Aorta (tissue), 5 donors: ENCODE data around the gene TXNIP. TPM values are rescaled to one million over a fixed set of nuclear protein-coding genes. Genes with fewer than 3 reads are reported as not detected.
A peak's percentile ranks its signal among the peaks of the same experiment; 100 is the strongest.

ENCODE experiments used
- ATAC-seq: fragments of 200-7000 bp; cut with Tn5 transposase; one replicate; pipeline ENCODE4 v1.9.1; 2022; ENCODE audit warnings: moderate library complexity; ENCODE audit not compliant: low FRiP score
- DNase-seq, 2 donors: peaks; one replicate each; pipeline ENCODE4 v3.0.0-alpha.2; 2020
- H3K27ac ChIP-seq, 2 donors: one replicate each; pipeline ENCODE4 v1.5.1; 2013; ENCODE audit warnings: low read length in 2 of 2, mild to moderate bottlenecking in 2 of 2, moderate library complexity in 2 of 2, control low read depth in 1 of 2, inconsistent platforms in 1 of 2, low read depth in 1 of 2
- H3K27me3 ChIP-seq, 2 donors: one replicate each; pipeline ENCODE4 v1.6.1; 2013; ENCODE audit warnings: control low read depth in 1 of 2, low read length in 1 of 2, mild to moderate bottlenecking in 1 of 2, moderate library complexity in 1 of 2; ENCODE audit not compliant: insufficient read depth in 2 of 2, control insufficient read depth in 1 of 2
- H3K36me3 ChIP-seq, 2 donors: one replicate each; pipeline ENCODE4 v1.6.1; 2013; ENCODE audit warnings: control low read depth in 1 of 2, low read length in 1 of 2, mild to moderate bottlenecking in 1 of 2; ENCODE audit not compliant: insufficient read depth in 2 of 2, control insufficient read depth in 1 of 2
- H3K4me1 ChIP-seq, 2 donors: one replicate each; pipeline ENCODE4 v1.6.1; 2013; ENCODE audit warnings: low read length in 2 of 2, control low read depth in 1 of 2, mild to moderate bottlenecking in 1 of 2, moderate library complexity in 1 of 2; ENCODE audit not compliant: insufficient read depth in 2 of 2, control insufficient read depth in 1 of 2
- H3K4me3 ChIP-seq, 2 donors: one replicate each; pipeline ENCODE4 v1.5.1; 2013; ENCODE audit warnings: low read length in 2 of 2, control low read depth in 1 of 2, mild to moderate bottlenecking in 1 of 2
- H3K9me3 ChIP-seq: one replicate; pipeline ENCODE4 v1.6.1; 2013; ENCODE audit warnings: mild to moderate bottlenecking, low read length; ENCODE audit not compliant: control insufficient read depth
- WGBS, 2 donors: extraction: QIAGEN DNeasy Blood & Tissue Kit; methylation state at CpG; one replicate each; pipeline ENCODE4 v1.1.7; 2013; 5-methylcytosine and 5-hydroxymethylcytosine counted together
- intact Hi-C, 2 donors: fragments of 100-400 bp; cut with DNase I; formaldehyde crosslinking; loops; one replicate each; pipeline versions ENCODE4 v1.14.2 to v1.15.0; 2022
- polyA plus RNA-seq, 2 donors: library from polyadenylated mRNA; stranded (reverse); fragments of 200-250 nt; gene quantifications; one replicate each; pipeline ENCODE4 v1.2.3, GENCODE V29; 2013
- total RNA-seq, 2 donors: library from RNA; stranded (reverse); fragmentation: NEBNext Ultra II Directional; extraction: Animal tissue kit (Norgen Biotek cat#: 25700); gene quantifications; one replicate each; pipeline ENCODE4 v1.2.1, GENCODE V29; 2021
- donor health status: healthy with polysubstance abuse.
- donor health status: Bipolar disorder and iron deficiency.
- donor health status: DM: no; HTN: no; CAD: no.
- donor health status: DM: no; HTN: no; CAD: no.
- donor health status: DM: yes; HTN: yes; CAD: no.

TXNIP gene
- total and polyA plus RNA-seq, 4 donors: 83.1 to 536 (median 261) TPM

DNA sequence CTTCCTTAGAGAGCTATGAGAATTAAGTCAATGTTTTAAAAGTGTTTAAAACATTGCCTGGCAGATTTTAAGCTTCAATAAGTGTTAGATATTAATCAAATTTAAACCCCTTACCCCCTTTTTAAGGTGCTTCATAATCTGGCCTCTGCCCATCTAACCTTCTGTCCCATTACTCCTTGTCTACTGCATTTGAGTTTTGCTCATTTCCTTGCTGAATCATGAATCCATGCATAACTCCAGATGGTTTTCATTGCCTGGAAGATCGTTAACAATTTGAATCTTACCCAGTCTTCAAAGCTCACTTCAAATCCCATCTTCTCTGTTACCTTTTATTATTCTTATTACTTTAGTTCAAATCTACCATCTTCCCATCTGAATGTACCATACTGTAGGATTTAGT, 20.5 kb upstream of the TXNIP start:
- no peak for DNase-seq
- Histone ChIP-seq H3K4me1 (no peaks in the 10 kb centered on the region), H3K27ac (no peak overlapping the region), H3K36me3 (no peaks in the 10 kb centered on the region), H3K4me3 (no peak overlapping the region), H3K9me3 (no peaks in the 10 kb centered on the region), H3K27me3 (peaks cover 0 to 1% of the 10 kb centered on the region in 2 donors)
- 60 to 62% methylated on average over 1 of the region's 1 CpG for WGBS, 2 donors
- intact Hi-C loops: loop anchor here in 1 of 2 donors (10.0 kb wide), 1 partner anchor 122 kb away; no protein-coding TSS in a partner anchor
- ATAC-seq: no peak

DNA sequence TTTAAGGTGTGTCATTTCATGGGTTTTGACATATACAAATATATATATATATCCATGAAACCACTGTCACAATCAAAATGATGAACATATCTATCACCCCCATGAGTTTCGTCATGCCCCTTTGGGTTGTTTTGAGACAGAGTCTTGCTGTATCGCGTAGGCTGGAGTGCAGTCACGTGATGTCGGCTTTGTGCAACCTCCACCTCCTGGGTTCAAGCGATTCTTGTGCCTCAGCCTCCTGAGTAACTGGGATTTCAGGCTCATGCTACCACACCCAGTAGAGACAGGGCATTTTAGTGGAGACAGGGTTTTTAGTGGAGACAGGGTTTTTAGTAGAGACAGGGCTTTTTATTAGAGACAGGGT, 17.2 kb upstream of the TXNIP start:
- no peak for ATAC-seq
- intact Hi-C loops: loop anchor here (5.0 to 10.0 kb wide), 2 partner anchors 119 to 166 kb away; partner anchors contain the start of gene NUDT17 (in 2 of the 2)
- no peak overlapping the region for H3K27ac ChIP-seq
- no peak for DNase-seq
- no peak overlapping the region for H3K4me3 ChIP-seq
- no peaks in the 10 kb centered on the region for H3K9me3 ChIP-seq
- H3K4me1 ChIP-seq: no peaks in the 10 kb centered on the region
- no peaks in the 10 kb centered on the region for H3K36me3 ChIP-seq
- H3K27me3 ChIP-seq: no peaks in the 10 kb centered on the region
- WGBS, 2 donors: 72 to 79% methylated on average over 6 of the region's 6 CpGs

DNA sequence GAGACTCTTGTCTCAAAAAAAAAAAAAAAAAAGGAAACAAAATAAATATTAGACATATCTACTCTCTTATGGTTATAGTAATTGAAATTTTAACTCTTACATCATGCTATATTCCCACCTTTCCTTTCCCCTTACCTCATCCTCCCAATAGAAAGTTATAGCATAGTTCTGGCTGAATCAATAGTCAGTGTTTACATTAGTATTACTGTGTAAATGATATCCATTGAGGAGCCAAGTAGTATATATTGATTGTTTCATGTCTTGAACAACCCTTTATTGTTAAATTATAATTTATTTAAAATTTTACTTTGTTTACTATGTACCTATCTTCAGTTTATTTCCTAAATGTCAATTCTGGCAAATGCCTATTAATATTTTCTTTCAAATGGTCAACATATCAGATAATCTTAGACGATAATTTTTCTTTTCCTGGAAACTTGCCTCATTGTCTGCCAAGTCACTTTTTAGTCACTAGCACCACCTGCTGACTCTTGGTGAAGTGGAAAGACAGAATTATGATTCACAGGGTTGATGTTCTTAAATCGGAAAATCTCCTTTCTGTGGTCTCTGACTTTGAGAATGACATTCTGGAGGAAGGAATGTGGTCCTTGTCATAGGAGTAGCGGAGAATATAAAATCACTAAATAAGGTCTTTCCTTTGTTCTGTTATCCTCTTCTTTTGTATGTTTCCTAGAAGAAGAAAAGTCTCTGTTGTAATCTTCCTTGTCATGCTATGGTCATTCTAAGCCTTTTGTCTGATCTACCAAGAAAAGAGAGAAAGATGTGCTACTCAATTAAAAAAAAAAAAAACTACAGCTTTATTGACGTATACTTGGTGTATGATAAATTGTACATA, 16.6 kb upstream of the TXNIP start:
- Histone ChIP-seq H3K27me3 (no peaks in the 10 kb centered on the region), H3K4me1 (no peaks in the 10 kb centered on the region), H3K9me3 (no peaks in the 10 kb centered on the region), H3K36me3 (no peaks in the 10 kb centered on the region), H3K4me3 (no peak overlapping the region), H3K27ac (no peak overlapping the region)
- WGBS, 2 donors: 8% methylated on average over 4 of the region's 4 CpGs
- intact Hi-C loops: loop anchor here (5.0 to 10.0 kb wide), 2 partner anchors 118 to 166 kb away; partner anchors contain the start of gene NUDT17 (in 2 of the 2)
- peak; percentile 79 for ATAC-seq
- no peak for DNase-seq

DNA sequence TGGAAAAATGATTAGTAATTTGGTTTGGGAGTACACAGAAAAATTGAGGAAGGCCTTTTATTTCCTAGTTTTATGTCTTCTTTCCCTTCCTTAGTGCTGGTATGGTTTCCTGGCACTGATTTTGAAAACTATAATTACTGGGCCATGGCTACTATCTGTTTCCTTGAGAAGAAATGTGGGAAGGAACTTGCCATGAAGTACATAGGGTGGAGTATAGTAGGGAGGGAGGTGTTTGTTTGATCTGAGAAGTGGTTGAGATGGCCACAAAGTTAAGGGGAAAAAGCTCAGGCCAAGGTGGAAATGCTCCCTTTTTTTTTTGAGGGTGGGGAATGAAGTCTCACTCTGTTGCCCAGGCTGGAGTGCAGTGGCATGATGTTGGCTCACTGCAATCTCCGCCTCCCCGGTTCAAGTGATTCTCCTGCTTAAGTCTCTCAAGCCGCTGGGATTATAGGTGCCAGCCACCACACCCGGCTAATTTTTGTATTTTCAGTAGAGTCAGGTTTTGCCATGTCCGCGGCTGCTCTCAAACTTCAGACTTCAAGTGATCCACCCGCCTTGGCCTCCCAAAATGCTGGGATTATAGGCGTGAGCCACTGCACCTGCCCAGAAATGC, 13.9 kb upstream of the TXNIP start:
- Histone ChIP-seq H3K4me1 (no peaks in the 10 kb centered on the region), H3K4me3 (no peak overlapping the region), H3K27me3 (no peaks in the 10 kb centered on the region), H3K36me3 (no peaks in the 10 kb centered on the region), H3K27ac (no peak overlapping the region), H3K9me3 (no peaks in the 10 kb centered on the region)
- intact Hi-C loops: loop anchor here (5.0 to 10.0 kb wide), 2 partner anchors 115 to 163 kb away; partner anchors contain the start of gene NUDT17 (in 2 of the 2)
- 91 to 95% methylated on average over 8 of the region's 8 CpGs for WGBS, 2 donors
- ATAC-seq (no peak), DNase-seq (no peak)

DNA sequence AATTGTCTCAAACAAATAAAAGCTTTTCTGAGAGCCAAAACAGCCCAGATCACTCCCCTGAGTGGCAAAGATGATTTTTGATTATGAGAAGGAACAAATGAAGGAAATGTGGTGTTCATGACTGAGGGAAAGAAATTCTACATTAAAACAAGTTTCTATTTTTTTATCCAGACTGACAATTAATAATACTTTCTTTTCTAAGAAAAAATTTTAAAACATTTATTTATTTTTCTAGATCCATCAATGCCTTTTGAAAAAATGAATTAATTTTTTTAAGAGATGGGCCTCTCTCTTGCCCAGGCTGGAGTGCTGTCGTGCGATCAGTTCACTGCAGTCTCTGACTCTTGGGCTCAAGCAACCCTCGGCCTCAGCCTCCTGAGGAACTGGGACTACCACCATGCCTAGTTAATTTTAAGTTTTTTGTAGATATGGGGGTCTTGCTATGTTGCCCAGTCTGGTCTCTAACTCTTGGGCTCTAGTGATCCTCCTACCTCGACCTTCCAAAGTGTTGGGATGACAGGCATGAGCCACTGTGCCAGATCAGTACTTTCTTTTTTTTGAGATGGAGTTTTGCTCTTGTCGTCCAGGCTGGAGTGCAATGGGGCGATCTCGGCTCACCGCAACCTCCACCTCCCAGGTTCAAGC, 11.2 kb upstream of the TXNIP start:
- Histone ChIP-seq H3K27me3 (no peaks in the 10 kb centered on the region), H3K27ac (no peak overlapping the region), H3K36me3 (no peaks in the 10 kb centered on the region), H3K4me1 (no peaks in the 10 kb centered on the region), H3K9me3 (no peaks in the 10 kb centered on the region), H3K4me3 (no peak overlapping the region)
- intact Hi-C loops: loop anchor here (1.0 to 2.0 kb wide), 2 partner anchors 29 to 30 kb away; no protein-coding TSS in a partner anchor
- WGBS, 2 donors: 80 to 83% methylated on average over 8 of the region's 8 CpGs
- no peak for DNase-seq
- no peak for ATAC-seq

DNA sequence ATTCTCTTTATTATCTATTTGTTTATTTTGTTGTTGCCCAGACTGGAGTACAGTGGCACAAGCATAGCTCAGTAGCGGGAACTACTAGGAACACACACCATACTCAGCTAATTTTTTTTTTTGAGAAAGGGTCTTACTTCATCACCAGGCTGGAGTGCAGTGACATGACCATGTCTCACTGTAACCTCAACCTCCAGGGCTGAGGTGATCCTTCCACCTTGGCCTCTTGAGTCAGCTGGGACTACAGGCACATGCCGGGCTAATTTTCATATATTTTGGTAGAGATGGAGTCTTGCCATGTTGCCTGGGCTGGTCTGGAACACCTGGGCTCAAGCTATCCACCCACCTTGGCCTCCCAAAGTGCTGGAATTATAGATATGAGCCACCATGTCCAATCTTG, 5.3 kb upstream of the TXNIP start:
- 98% methylated on average over 2 of the region's 2 CpGs for WGBS, 2 donors
- Histone ChIP-seq H3K36me3 (no peaks in the 10 kb centered on the region), H3K9me3 (no peaks in the 10 kb centered on the region), H3K27ac (no peak overlapping the region), H3K4me1 (no peaks in the 10 kb centered on the region), H3K27me3 (no peaks in the 10 kb centered on the region), H3K4me3 (no peak overlapping the region)
- ATAC-seq (no peak), DNase-seq (no peak)
- intact Hi-C loops: no loop called here

DNA sequence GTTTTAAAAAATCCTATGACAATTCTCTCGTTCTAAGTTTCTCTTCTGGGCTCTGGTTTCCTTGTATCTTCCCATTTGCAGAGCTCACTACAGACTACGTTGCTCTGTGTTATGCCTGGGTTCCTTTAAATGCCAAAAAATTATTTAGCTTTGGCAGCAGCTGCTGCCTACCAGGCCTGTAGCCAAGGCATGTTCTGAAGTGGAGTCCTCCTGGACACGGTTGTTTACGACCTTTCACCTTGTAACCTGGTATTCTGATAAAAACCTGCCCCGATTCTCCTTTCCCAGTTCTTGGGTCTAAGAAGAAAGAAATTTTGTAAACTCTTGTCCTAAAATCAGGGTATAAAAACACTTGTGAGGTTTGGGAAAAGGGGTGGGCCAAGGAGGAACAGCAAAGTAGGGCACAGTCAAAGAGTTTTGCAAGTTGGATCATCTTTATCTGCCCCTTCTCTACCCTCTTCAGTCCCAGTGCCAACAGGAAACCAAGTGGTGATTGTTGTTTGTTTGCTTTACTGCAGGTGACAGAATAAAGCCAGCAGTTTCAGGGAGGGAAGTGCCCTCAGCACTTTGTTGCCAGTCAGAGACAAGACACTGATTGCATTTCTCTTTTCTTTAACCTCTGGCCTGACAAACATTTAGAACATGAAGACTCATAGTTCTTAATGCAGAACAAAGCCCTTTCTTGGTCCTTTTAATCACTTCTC, 3.1 kb upstream of the TXNIP start:
- WGBS, 2 donors: 1 to 3% methylated on average over 5 of the region's 5 CpGs
- ATAC-seq: no peak
- Histone ChIP-seq H3K36me3 (peaks cover 0 to 2% of the 10 kb centered on the region in 2 donors), H3K4me3 (no peak overlapping the region), H3K4me1 (peaks cover 0 to 3% of the 10 kb centered on the region in 2 donors), H3K27ac (peak overlapping the region in 1 of 2 donors; percentile 69), H3K27me3 (no peaks in the 10 kb centered on the region), H3K9me3 (no peaks in the 10 kb centered on the region)
- no peak for DNase-seq
- intact Hi-C loops: no loop called here

DNA sequence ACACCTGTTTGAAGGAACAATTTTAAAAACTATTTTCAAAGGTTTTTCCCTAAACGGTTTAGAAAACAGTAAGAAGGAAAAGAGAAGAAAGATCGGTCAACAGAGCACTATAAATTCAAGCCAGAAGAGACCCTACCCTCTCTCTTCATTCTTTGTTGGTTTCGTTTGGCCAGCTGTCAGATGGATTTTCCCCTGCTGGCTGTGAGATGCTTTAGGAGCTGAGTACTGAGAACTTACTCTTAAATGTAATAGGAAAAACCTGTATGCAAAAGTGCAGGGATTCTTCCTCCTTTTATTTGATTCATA, 1.3 kb upstream of the TXNIP start:
- peaks cover 6 to 8% of the 10 kb centered on the region in 2 donors for H3K36me3 ChIP-seq
- H3K27me3 ChIP-seq: no peaks in the 10 kb centered on the region
- peak overlapping the region in 1 of 2 donors; percentile 28 for H3K4me3 ChIP-seq
- 13 to 16% methylated on average over 3 of the region's 3 CpGs for WGBS, 2 donors
- H3K9me3 ChIP-seq: no peaks in the 10 kb centered on the region
- H3K27ac ChIP-seq: no peak overlapping the region
- intact Hi-C loops: loop anchor here in 1 of 2 donors (2.0 kb wide), 1 partner anchor 15 kb away; no protein-coding TSS in a partner anchor
- DNase-seq (no peak), ATAC-seq (no peak)
- peaks cover 8 to 17% of the 10 kb centered on the region in 2 donors for H3K4me1 ChIP-seq
